ENCODE results near the gene CPLX4. TPM values are rescaled to one million over a fixed set of nuclear protein-coding genes. Genes with fewer than 3 reads are reported as not detected.

CPLX4 gene
- total and polyA plus RNA-seq, 2 of the 13 experiments (the other 11 are each of a cell fraction or from before 2014, with no cell fraction given) = not detected

- TF ChIP-seq, protein P1, sequence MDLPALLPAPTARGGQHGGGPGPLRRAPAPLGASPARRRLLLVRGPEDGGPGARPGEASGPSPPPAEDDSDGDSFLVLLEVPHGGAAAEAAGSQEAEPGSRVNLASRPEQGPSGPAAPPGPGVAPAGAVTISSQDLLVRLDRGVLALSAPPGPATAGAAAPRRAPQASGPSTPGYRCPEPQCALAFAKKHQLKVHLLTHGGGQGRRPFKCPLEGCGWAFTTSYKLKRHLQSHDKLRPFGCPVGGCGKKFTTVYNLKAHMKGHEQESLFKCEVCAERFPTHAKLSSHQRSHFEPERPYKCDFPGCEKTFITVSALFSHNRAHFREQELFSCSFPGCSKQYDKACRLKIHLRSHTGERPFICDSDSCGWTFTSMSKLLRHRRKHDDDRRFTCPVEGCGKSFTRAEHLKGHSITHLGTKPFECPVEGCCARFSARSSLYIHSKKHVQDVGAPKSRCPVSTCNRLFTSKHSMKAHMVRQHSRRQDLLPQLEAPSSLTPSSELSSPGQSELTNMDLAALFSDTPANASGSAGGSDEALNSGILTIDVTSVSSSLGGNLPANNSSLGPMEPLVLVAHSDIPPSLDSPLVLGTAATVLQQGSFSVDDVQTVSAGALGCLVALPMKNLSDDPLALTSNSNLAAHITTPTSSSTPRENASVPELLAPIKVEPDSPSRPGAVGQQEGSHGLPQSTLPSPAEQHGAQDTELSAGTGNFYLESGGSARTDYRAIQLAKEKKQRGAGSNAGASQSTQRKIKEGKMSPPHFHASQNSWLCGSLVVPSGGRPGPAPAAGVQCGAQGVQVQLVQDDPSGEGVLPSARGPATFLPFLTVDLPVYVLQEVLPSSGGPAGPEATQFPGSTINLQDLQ (CRISPR knock-in tag; IDR thresholded peaks at IDR 0.05) = no peak
- TF ChIP-seq TEAD3 (CRISPR knock-in tag; optimal IDR thresholded peaks at IDR 0.05; ENCODE audit: borderline replicate concordance) (peak; percentile 47), ZFYVE20 (CRISPR knock-in tag; IDR thresholded peaks at IDR 0.05; ENCODE audit: borderline replicate concordance, low read depth) (no peak), ZNF230 (CRISPR knock-in tag; IDR thresholded peaks at IDR 0.05) (peak; percentile 66; the same call in 1 of the 2 replicates), NBN (conservative IDR thresholded peaks at IDR 0.05) (no peak), CHD4 (IDR thresholded peaks at IDR 0.05; ENCODE audit: borderline replicate concordance, low read length) (no peak), FIP1L1 (IDR thresholded peaks at IDR 0.05; ENCODE audit: borderline replicate concordance, insufficient read depth, low read depth, low read length) (no peak), FOXP1 (IDR thresholded peaks at IDR 0.05) (no peak), FOXP1 (CRISPR knock-in tag; IDR thresholded peaks at IDR 0.05) (no peak), ZBTB42 (CRISPR knock-in tag; IDR thresholded peaks at IDR 0.05) (0 out of 2 replicates have a peak, but pooled peaks have one; percentile 2), ZNF550 (CRISPR knock-in tag; IDR thresholded peaks at IDR 0.05; ENCODE audit: borderline replicate concordance) (no peak), PBX2 (CRISPR knock-in tag; IDR thresholded peaks at IDR 0.05) (no peak), ZNF644 (CRISPR knock-in tag; IDR thresholded peaks at IDR 0.05; ENCODE audit: low read depth) (no peak), PPARG (CRISPR knock-in tag; conservative IDR thresholded peaks at IDR 0.05) (0 out of 2 replicates have a peak, but pooled peaks have one; percentile 13), ZNF263 (CRISPR knock-in tag; IDR thresholded peaks at IDR 0.05) (no peak), HDAC2 (CRISPR knock-in tag; IDR thresholded peaks at IDR 0.05) (peak; percentile 36; the same call in 1 of the 2 replicates), NR2C2 (CRISPR knock-in tag; IDR thresholded peaks at IDR 0.05; ENCODE audit: borderline replicate concordance) (peak; percentile 96), ZSCAN30 (CRISPR knock-in tag; IDR thresholded peaks at IDR 0.05) (no peak), ZKSCAN5 (CRISPR knock-in tag; IDR thresholded peaks at IDR 0.05) (0 out of 2 replicates have a peak, but pooled peaks have one; percentile 51)
- TF ChIP-seq, protein P2, sequence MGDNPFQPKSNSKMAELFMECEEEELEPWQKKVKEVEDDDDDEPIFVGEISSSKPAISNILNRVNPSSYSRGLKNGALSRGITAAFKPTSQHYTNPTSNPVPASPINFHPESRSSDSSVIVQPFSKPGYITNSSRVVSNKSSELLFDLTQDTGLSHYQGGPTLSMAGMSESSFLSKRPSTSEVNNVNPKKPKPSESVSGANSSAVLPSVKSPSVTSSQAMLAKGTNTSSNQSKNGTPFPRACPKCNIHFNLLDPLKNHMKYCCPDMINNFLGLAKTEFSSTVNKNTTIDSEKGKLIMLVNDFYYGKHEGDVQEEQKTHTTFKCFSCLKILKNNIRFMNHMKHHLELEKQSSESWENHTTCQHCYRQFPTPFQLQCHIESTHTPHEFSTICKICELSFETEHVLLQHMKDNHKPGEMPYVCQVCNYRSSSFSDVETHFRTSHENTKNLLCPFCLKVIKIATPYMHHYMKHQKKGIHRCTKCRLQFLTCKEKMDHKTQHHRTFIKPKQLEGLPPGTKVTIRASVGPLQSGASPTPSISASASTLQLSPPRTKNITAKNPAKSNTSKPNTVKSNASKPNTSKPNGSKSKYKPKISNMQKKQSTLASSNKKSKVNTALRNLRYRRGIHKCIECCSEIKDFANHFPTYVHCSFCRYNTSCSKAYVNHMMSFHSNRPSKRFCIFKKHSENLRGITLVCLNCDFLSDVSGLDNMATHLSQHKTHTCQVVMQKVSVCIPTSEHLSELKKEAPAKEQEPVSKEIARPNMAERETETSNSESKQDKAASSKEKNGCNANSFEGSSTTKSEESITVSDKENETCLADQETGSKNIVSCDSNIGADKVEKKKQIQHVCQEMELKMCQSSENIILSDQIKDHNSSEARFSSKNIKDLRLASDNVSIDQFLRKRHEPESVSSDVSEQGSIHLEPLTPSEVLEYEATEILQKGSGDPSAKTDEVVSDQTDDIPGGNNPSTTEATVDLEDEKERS (CRISPR knock-in tag; IDR thresholded peaks at IDR 0.05) = peak; percentile 67; the same call in 1 of the 2 replicates
- TF ChIP-seq, protein P3, sequence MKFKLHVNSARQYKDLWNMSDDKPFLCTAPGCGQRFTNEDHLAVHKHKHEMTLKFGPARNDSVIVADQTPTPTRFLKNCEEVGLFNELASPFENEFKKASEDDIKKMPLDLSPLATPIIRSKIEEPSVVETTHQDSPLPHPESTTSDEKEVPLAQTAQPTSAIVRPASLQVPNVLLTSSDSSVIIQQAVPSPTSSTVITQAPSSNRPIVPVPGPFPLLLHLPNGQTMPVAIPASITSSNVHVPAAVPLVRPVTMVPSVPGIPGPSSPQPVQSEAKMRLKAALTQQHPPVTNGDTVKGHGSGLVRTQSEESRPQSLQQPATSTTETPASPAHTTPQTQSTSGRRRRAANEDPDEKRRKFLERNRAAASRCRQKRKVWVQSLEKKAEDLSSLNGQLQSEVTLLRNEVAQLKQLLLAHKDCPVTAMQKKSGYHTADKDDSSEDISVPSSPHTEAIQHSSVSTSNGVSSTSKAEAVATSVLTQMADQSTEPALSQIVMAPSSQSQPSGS (CRISPR knock-in tag; IDR thresholded peaks at IDR 0.05) = no peak
Observed at GRCh38 chr18:59358712-59359575, 40.5 kb upstream of the CPLX4 start, which contains the start of gene LMAN1 (continued).
